Tibial nerve (tissue), 3 donors: ENCODE data around the gene PLA2G6.

Experiments
- POLR2A ChIP-seq, 2 donors: fragments of 450-650 bp; IDR thresholded peaks; one replicate each; pipeline ENCODE4 v1.6.1; 2017; ENCODE audit warnings: antibody characterized with exemption in 2 of 2, mild to moderate bottlenecking in 2 of 2, moderate library complexity in 2 of 2
- TF ChIP-seq, protein P1 (sequence below), 5 experiments: fragments of 200-600 bp in 3 of 5; fragments of 450-650 bp in 2 of 5; sonication (generic) in 3 of 5; IDR thresholded peaks; one replicate each; pipeline ENCODE4 v1.5.1; 2016 to 2019; ENCODE audit warnings: antibody characterized with exemption in 5 of 5, mild to moderate bottlenecking in 3 of 5, moderate library complexity in 2 of 5

DNA sequence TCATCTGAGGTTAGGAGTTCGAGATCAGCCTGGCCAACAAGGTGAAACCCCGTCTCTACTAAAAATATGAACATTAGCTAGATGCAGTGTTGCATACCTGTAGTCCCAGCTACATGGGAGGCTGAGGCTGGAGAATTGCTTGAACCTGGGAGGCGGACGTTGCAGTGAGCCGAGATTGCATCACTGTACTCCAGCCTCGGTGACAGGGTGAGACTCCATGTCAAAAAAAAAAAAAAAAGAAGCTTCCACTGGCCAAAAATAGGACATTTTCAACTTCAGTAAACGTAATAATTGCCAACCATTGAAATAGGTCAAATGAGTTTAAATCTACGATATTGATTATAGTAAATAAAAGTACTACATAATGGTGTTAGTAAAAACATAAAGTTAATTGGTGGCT is 78.0 kb downstream of the PLA2G6 start:
- TF ChIP-seq, protein P1, sequence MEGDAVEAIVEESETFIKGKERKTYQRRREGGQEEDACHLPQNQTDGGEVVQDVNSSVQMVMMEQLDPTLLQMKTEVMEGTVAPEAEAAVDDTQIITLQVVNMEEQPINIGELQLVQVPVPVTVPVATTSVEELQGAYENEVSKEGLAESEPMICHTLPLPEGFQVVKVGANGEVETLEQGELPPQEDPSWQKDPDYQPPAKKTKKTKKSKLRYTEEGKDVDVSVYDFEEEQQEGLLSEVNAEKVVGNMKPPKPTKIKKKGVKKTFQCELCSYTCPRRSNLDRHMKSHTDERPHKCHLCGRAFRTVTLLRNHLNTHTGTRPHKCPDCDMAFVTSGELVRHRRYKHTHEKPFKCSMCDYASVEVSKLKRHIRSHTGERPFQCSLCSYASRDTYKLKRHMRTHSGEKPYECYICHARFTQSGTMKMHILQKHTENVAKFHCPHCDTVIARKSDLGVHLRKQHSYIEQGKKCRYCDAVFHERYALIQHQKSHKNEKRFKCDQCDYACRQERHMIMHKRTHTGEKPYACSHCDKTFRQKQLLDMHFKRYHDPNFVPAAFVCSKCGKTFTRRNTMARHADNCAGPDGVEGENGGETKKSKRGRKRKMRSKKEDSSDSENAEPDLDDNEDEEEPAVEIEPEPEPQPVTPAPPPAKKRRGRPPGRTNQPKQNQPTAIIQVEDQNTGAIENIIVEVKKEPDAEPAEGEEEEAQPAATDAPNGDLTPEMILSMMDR (IDR thresholded peaks at IDR 0.05): no peak
- no peak for TF ChIP-seq POLR2A (IDR thresholded peaks at IDR 0.05)
